Activated CD4-positive, alpha-beta memory T cell treated with anti-CD3 and anti-CD28 coated beads for 36 hours (primary cell): ENCODE results near the gene MYO5A. TPM values are rescaled to one million over a fixed set of nuclear protein-coding genes. Genes with fewer than 3 reads are reported as not detected.
"Not testable (repeated sequence)": the region's sequence is repeated elsewhere in the genome, so short reads cannot be mapped to it uniquely, and the experiment has no call there.

Experiments used
- CTCF ChIA-PET: fragments of 350-600 bp; sonication (Branson Sonifier 250); formaldehyde crosslinking; loops from one replicate; lab custom pipeline; 2021; ENCODE audit warnings: antibody characterized with exemption, inconsistent platforms; lab: Charles Lee
- POLR2A ChIA-PET: fragments of 350-600 bp; sonication (Branson Sonifier 250); formaldehyde crosslinking; loops from one replicate; lab custom pipeline; 2021; ENCODE audit warnings: antibody characterized with exemption; lab: Charles Lee
- DNase-seq: peaks from one replicate; pipeline ENCODE4 v3.0.0-alpha.2; 2020
- H3K27ac Mint-ChIP-seq: one replicate; pipeline ENCODE4 v1.8.0; 2021; ENCODE audit warnings: mixed read lengths
- H3K27me3 Mint-ChIP-seq: one replicate; pipeline ENCODE4 v1.8.0; 2021; ENCODE audit warnings: mixed read lengths
- H3K36me3 Mint-ChIP-seq: one replicate; pipeline ENCODE4 v1.8.0; 2021; ENCODE audit warnings: mixed read lengths
- H3K4me1 Mint-ChIP-seq: one replicate; pipeline ENCODE4 v1.8.0; 2021; ENCODE audit warnings: low read depth, mixed read lengths
- H3K4me3 Mint-ChIP-seq: one replicate; pipeline ENCODE4 v1.8.0; 2021; ENCODE audit warnings: mild to moderate bottlenecking, mixed read lengths
- H3K9me3 Mint-ChIP-seq: one replicate; pipeline ENCODE4 v1.8.0; 2021; ENCODE audit warnings: mixed read lengths
- intact Hi-C: fragments of 100-400 bp; cut with micrococcal nuclease; formaldehyde crosslinking; loops from one replicate; pipeline ENCODE4 v1.15.1; 2023
- total RNA-seq, 2 experiments: library from RNA; stranded (reverse); gene quantifications; one replicate each; pipeline ENCODE4 v1.2.3, GENCODE V29; 2021

Gene MYO5A
- total RNA-seq, 2 experiments from 2014 or later: 32.4 to 37.8 TPM

- Mint-ChIP-seq H3K36me3 (no peaks in the 10 kb centered on the region), H3K4me3 (no peak overlapping the region), H3K27ac (no peak overlapping the region), H3K9me3 (no peaks in the 10 kb centered on the region), H3K4me1 (peaks cover 29% of the 10 kb centered on the region), H3K27me3 (no peaks in the 10 kb centered on the region)
- ChIA-PET POLR2A (no interaction called here), CTCF (no interaction called here)
- DNase-seq: no peak
- intact Hi-C loops: no loop called here
Observed at GRCh38 chr15:52499506-52499905, 29.2 kb downstream of the MYO5A start.

GRCh38 chr15:52498706-52499105, 30.0 kb downstream of the MYO5A start:
- Mint-ChIP-seq H3K9me3 (no peaks in the 10 kb centered on the region), H3K36me3 (no peaks in the 10 kb centered on the region), H3K27me3 (no peaks in the 10 kb centered on the region), H3K27ac (no peak overlapping the region), H3K4me1 (peaks cover 21% of the 10 kb centered on the region), H3K4me3 (no peak overlapping the region)
- intact Hi-C loops: no loop called here
- POLR2A ChIA-PET: no interaction called here
- DNase-seq: no peak
- CTCF ChIA-PET: no interaction called here

- Mint-ChIP-seq H3K4me1 (peaks cover 18% of the 10 kb centered on the region), H3K27ac (no peak overlapping the region), H3K4me3 (no peak overlapping the region), H3K27me3 (no peaks in the 10 kb centered on the region), H3K36me3 (no peaks in the 10 kb centered on the region), H3K9me3 (no peaks in the 10 kb centered on the region)
- peak; percentile 78 for DNase-seq
- POLR2A ChIA-PET: interaction anchor here (0.9 to 1.4 kb wide), 5 partner anchors 9 to 63 kb away, joined by 3 to 9 read pairs (median 3); partner anchors contain the start of gene MYO5A
- intact Hi-C loops: loop anchor here (1.0 to 2.0 kb wide), 3 partner anchors 14 to 62 kb away; no protein-coding TSS in a partner anchor
- CTCF ChIA-PET: interaction anchor here (0.8 to 1.7 kb wide), 7 partner anchors 15 to 236 kb away, joined by 3 to 6 read pairs (median 3); partner anchors contain the start of gene MYO5A
Observed at GRCh38 chr15:52496776-52497470, 31.8 kb downstream of the MYO5A start.

- DNase-seq: no peak
- Mint-ChIP-seq H3K27ac (no peak overlapping the region), H3K4me1 (peaks cover 21% of the 10 kb centered on the region), H3K36me3 (no peaks in the 10 kb centered on the region), H3K9me3 (no peaks in the 10 kb centered on the region), H3K4me3 (no peak overlapping the region), H3K27me3 (no peaks in the 10 kb centered on the region)
- intact Hi-C loops: loop anchor here (1.0 to 2.0 kb wide), 3 partner anchors 13 to 63 kb away; no protein-coding TSS in a partner anchor
- ChIA-PET POLR2A (interaction anchor here (0.9 to 1.4 kb wide), 5 partner anchors 8 to 63 kb away, joined by 3 to 9 read pairs (median 3); partner anchors contain the start of gene MYO5A), CTCF (interaction anchor here (0.8 to 1.7 kb wide), 4 partner anchors 32 to 234 kb away, joined by 3 to 6 read pairs (median 4); partner anchors contain the start of gene MYO5A)
Observed at GRCh38 chr15:52496175-52496574, 32.5 kb downstream of the MYO5A start.

- no peak for DNase-seq
- H3K4me3 Mint-ChIP-seq: no peak overlapping the region
- ChIA-PET POLR2A (no interaction called here), CTCF (interaction anchor here (1.1 kb wide), 1 partner anchor 15 kb away, joined by 3 read pairs; no protein-coding TSS in a partner anchor)
- H3K27me3 Mint-ChIP-seq: no peaks in the 10 kb centered on the region
- intact Hi-C loops: no loop called here
- no peak overlapping the region for H3K27ac Mint-ChIP-seq
- peaks cover 21% of the 10 kb centered on the region for H3K4me1 Mint-ChIP-seq
- no peaks in the 10 kb centered on the region for H3K36me3 Mint-ChIP-seq
- H3K9me3 Mint-ChIP-seq: no peaks in the 10 kb centered on the region
Observed at GRCh38 chr15:52495125-52495524, 33.6 kb downstream of the MYO5A start.

- ChIA-PET CTCF (interaction anchor here (1.6 kb wide), 1 partner anchor 28 kb away, joined by 5 read pairs; no protein-coding TSS in a partner anchor), POLR2A (no interaction called here)
- H3K9me3 Mint-ChIP-seq: no peaks in the 10 kb centered on the region
- no peaks in the 10 kb centered on the region for H3K36me3 Mint-ChIP-seq
- peaks cover 28% of the 10 kb centered on the region for H3K4me1 Mint-ChIP-seq
- no peak overlapping the region for H3K4me3 Mint-ChIP-seq
- H3K27me3 Mint-ChIP-seq: no peaks in the 10 kb centered on the region
- DNase-seq: no peak
- H3K27ac Mint-ChIP-seq: no peak overlapping the region
- intact Hi-C loops: no loop called here
Observed at GRCh38 chr15:52493968-52494367, 34.7 kb downstream of the MYO5A start.

GRCh38 chr15:52492132-52492531, 36.5 kb downstream of the MYO5A start:
- H3K4me1 Mint-ChIP-seq: peaks cover 41% of the 10 kb centered on the region
- POLR2A ChIA-PET: no interaction called here
- DNase-seq: no peak
- no peaks in the 10 kb centered on the region for H3K36me3 Mint-ChIP-seq
- no peak overlapping the region for H3K4me3 Mint-ChIP-seq
- H3K9me3 Mint-ChIP-seq: no peaks in the 10 kb centered on the region
- H3K27me3 Mint-ChIP-seq: no peaks in the 10 kb centered on the region
- H3K27ac Mint-ChIP-seq: no peak overlapping the region
- intact Hi-C loops: no loop called here
- CTCF ChIA-PET: interaction anchor here (1.6 kb wide), 1 partner anchor 26 kb away, joined by 5 read pairs; no protein-coding TSS in a partner anchor

GRCh38 chr15:52491472-52491871, 37.2 kb downstream of the MYO5A start:
- POLR2A ChIA-PET: no interaction called here
- H3K27ac Mint-ChIP-seq: no peak overlapping the region
- intact Hi-C loops: no loop called here

GRCh38 chr15:52489430-52489829, 39.2 kb downstream of the MYO5A start:
- intact Hi-C loops, H3K9me3 Mint-ChIP-seq, H3K27me3 Mint-ChIP-seq, H3K36me3 Mint-ChIP-seq, H3K27ac Mint-ChIP-seq, H3K4me3 Mint-ChIP-seq: not testable (repeated sequence)
- peak; percentile 33 for DNase-seq
- ChIA-PET CTCF (interaction anchor here (0.6 kb wide), 1 partner anchor 26 kb away, joined by 4 read pairs; no protein-coding TSS in a partner anchor), POLR2A (interaction anchor here (1.0 kb wide), 1 partner anchor 70 kb away, joined by 3 read pairs; no protein-coding TSS in a partner anchor)
- peaks cover 43% of the 10 kb centered on the region for H3K4me1 Mint-ChIP-seq

More at GRCh38 chr15:52491472-52491871, 37.2 kb downstream of the MYO5A start:
- Mint-ChIP-seq H3K36me3 (no peaks in the 10 kb centered on the region), H3K9me3 (no peaks in the 10 kb centered on the region), H3K4me3 (no peak overlapping the region), H3K4me1 (peaks cover 41% of the 10 kb centered on the region), H3K27me3 (no peaks in the 10 kb centered on the region)
- CTCF ChIA-PET: no interaction called here
- DNase-seq: no peak

- peaks cover 49% of the 10 kb centered on the region for H3K4me1 Mint-ChIP-seq
- no peaks in the 10 kb centered on the region for H3K9me3 Mint-ChIP-seq
- no peak for DNase-seq
- H3K36me3 Mint-ChIP-seq: no peaks in the 10 kb centered on the region
- intact Hi-C loops: no loop called here
- H3K27me3 Mint-ChIP-seq: no peaks in the 10 kb centered on the region
- ChIA-PET CTCF (interaction anchor here (1.0 kb wide), 1 partner anchor 139 kb away, joined by 4 read pairs; no protein-coding TSS in a partner anchor), POLR2A (interaction anchor here (1.0 kb wide), 1 partner anchor 70 kb away, joined by 3 read pairs; no protein-coding TSS in a partner anchor)
- no peak overlapping the region for H3K27ac Mint-ChIP-seq
- no peak overlapping the region for H3K4me3 Mint-ChIP-seq
Observed at GRCh38 chr15:52488830-52489229, 39.9 kb downstream of the MYO5A start.

- Mint-ChIP-seq H3K9me3 (no peaks in the 10 kb centered on the region), H3K36me3 (no peaks in the 10 kb centered on the region), H3K27me3 (no peaks in the 10 kb centered on the region), H3K27ac (no peak overlapping the region), H3K4me3 (no peak overlapping the region), H3K4me1 (peaks cover 69% of the 10 kb centered on the region)
- no peak for DNase-seq
- intact Hi-C loops: no loop called here
- ChIA-PET CTCF (no interaction called here), POLR2A (no interaction called here)
Observed at GRCh38 chr15:52486003-52486996, 42.4 kb downstream of the MYO5A start.
